Astrocyte of the cerebellum (primary cell): ENCODE results near the gene DBI.

Source experiments
- DNase-seq: peaks from one replicate; pipeline ENCODE4 v3.0.0-alpha.2; 2011; ENCODE audit warnings: low read depth
- H3K4me3 ChIP-seq: 2 replicates; pipeline ENCODE4 v1.5.1; 2011; ENCODE audit warnings: mild to moderate bottlenecking, low read depth, low read length, moderate library complexity
- CTCF ChIP-seq: IDR thresholded peaks from 2 replicates; pipeline ENCODE4 v1.5.1; 2012; ENCODE audit warnings: low read length, low read depth, moderate library complexity, mild to moderate bottlenecking; ENCODE audit errors: missing control alignments
- in situ Hi-C: cut with HindIII; loops from 2 replicates; pipeline ENCODE4 v1.10.0; 2017; ENCODE audit warnings: low sequenced_read_pairs

DBI gene

GRCh38 chr2:119415630-119416029 lies 48.9 kb downstream of the DBI start:
- TF ChIP-seq CTCF: no peak
- no peak overlapping the region for H3K4me3 ChIP-seq
- in situ Hi-C loops: no loop called here
- DNase-seq: no peak

DNA sequence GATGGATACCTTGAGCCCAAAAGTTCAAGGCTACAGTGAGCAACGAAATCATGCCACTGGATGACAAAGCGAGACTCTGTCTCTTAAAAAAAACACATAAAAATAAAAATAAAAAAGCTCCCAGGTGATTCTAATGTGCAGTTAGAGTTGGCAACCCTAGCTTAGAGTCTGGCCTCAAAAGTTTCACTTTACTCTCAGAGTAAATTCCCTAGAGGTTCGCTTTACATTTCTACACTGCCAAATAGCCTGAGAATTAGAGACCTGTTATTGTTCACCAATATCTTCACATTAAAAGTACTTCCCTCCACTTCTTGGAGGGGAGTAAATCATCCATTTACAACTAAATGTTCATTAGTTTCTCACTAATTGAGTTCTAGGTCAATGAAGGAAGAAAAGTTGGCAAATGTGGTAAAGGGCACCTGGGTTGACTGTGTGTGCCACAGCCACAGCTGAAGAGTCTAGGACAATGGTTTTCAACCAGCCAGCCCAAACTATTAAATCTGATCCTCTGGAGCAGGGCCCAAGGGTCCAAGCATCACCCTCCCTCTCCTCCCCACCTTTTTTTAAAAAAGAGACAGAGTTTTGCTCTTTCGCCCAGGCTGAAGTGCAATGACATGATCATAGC lies 49.6 kb downstream of the DBI start:
- no peak for TF ChIP-seq CTCF
- in situ Hi-C loops: no loop called here
- no peak for DNase-seq
- no peak overlapping the region for H3K4me3 ChIP-seq

DNA sequence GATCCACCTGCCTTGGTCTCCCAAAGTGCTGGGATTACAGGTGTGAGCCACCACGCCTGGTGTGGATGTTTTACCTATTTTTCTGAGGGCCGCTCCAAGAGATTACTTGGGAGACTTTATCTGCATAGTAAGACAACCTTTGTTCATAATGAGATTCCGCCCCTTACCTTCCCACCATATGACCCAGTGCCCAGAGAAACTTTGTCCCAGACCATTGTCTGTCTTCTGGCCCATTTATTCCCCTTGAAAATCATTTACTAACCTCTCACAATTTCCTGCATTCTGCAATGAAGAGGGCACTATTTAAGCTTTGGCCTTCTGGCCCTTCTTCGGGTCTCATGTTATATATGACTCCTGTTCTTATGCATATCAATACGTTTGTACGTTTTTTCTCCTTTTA lies 51.1 kb downstream of the DBI start:
- no peak for TF ChIP-seq CTCF
- no peak for DNase-seq
- H3K4me3 ChIP-seq: no peak overlapping the region
- in situ Hi-C loops: no loop called here

DNA sequence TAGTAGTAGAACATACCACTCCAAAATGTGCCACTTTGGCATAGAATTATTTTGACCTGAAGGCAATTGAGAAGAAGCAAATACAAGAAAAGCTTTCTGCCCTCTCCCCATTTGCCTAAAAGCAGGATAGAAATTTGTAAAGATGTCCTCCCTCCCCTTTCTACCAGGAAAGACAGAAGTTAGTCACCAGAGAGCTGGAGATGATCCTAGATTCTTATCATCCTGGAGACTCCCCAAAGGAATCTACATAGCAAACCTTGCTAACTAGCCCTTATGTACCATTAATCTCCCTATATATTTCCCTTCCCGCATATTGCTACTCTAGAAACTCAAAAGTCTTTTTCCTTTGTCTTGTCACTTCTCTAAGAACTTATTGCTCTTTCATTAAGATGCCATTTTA lies 52.3 kb downstream of the DBI start:
- DNase-seq: no peak
- H3K4me3 ChIP-seq: no peak overlapping the region
- in situ Hi-C loops: no loop called here
- TF ChIP-seq CTCF: no peak

DNA sequence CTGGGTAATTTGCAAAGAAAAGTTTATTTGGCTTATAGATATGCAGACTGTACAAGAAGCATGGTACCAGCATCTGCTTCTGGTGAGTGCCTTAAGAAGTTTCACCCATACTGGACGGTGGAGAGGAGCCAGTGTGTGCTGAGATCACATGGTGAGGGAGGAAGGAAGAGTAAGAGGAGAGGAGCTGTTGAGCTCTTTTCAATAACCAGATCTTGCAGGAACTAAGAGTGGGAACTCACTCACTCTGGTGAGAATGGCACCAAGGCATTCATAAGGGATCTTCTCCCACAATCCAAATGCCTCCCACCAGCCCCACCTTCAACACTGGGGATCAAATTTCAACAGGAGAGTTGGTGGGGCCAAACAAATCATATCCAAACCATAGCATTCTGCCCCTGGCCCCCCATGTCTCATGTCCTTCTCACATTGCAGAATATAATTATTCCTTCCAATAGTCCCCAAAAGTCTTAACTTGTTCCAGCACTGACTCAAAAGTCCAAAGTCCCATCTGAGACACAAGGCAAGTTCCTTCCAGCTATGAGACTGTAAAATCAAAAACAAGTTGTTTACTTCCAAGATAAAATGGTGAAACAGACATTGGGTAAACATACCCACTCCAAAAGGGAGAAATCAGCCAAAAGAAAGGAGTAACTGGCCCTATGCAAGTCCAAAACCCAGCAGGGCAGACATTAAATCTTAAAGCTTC lies 53.2 kb downstream of the DBI start:
- TF ChIP-seq CTCF: no peak

GRCh38 chr2:119421304-119421703 lies 54.5 kb downstream of the DBI start:
- no peak for DNase-seq
- in situ Hi-C loops: loop anchor here (10.0 kb wide), 1 partner anchor 113 kb away; no protein-coding TSS in a partner anchor
- no peak for TF ChIP-seq CTCF
- no peak overlapping the region for H3K4me3 ChIP-seq

More for the DNA sequence above, 53.2 kb downstream of the DBI start:
- in situ Hi-C loops: loop anchor here (10.0 kb wide), 1 partner anchor 115 kb away; no protein-coding TSS in a partner anchor
- no peak for DNase-seq
- H3K4me3 ChIP-seq: no peak overlapping the region
